HepG2 (cell line): ENCODE results near the gene GYS1. TPM values are rescaled to one million over a fixed set of nuclear protein-coding genes. Genes with fewer than 3 reads are reported as not detected.
A peak's percentile ranks its signal among the peaks of the same experiment; 100 is the strongest.

ENCODE experiments used
- AGO2 ChIP-seq: fragments of 200-400 bp; formaldehyde crosslinking; optimal IDR thresholded peaks from 2 replicates; pipeline ENCODE3; 2017; ENCODE audit warnings: mild to moderate bottlenecking, low read depth, low read length, moderate library complexity
- CHD2 ChIP-seq: IDR thresholded peaks from 2 replicates; pipeline ENCODE4 v1.6.1; 2011; ENCODE audit warnings: low read depth, low read length, improper control_type of control experiment
- DNMT3B ChIP-seq: conservative IDR thresholded peaks from 2 replicates; pipeline ENCODE4 v1.6.1; 2016; ENCODE audit warnings: missing biosample characterization, control low read depth
- HNRNPK ChIP-seq: fragments of 200-400 bp; formaldehyde crosslinking; IDR thresholded peaks from 2 replicates; pipeline ENCODE4 v1.6.1; 2018; ENCODE audit warnings: low read length, low read depth, moderate library complexity, mild to moderate bottlenecking; ENCODE audit not compliant: poor library complexity, severe bottlenecking
- MAZ ChIP-seq, 2 experiments: sonication (generic) in 1 of 2; formaldehyde crosslinking in 1 of 2; IDR thresholded peaks; 2 replicates each; pipeline versions ENCODE4 v1.5.0 to v1.6.1; 2012 to 2020; ENCODE audit warnings: low read depth in 2 of 2, mild to moderate bottlenecking in 2 of 2, borderline replicate concordance in 1 of 2, improper control_type of control experiment in 1 of 2, low read length in 1 of 2, missing genetic modification reagents in 1 of 2, moderate library complexity in 1 of 2
- MYC ChIP-seq: sonication (generic); formaldehyde crosslinking; IDR thresholded peaks from 2 replicates; pipeline ENCODE4 v1.9.0; 2021; ENCODE audit warnings: missing genetic modification reagents, borderline replicate concordance
- PTBP1 ChIP-seq: fragments of 200-400 bp; formaldehyde crosslinking; IDR thresholded peaks from 2 replicates; pipeline ENCODE4 v1.6.1; 2018; ENCODE audit warnings: low read length, low read depth; ENCODE audit not compliant: poor library complexity, severe bottlenecking
- ZFP90 ChIP-seq: sonication (generic); formaldehyde crosslinking; IDR thresholded peaks from 2 replicates; pipeline ENCODE4 v1.8.0; 2022; ENCODE audit warnings: missing genetic modification reagents, mild to moderate bottlenecking, inconsistent platforms, borderline replicate concordance
- ZGPAT ChIP-seq: IDR thresholded peaks from 2 replicates; pipeline ENCODE4 v1.6.1; 2016; ENCODE audit warnings: mild to moderate bottlenecking
- ZNF20 ChIP-seq: sonication (generic); formaldehyde crosslinking; IDR thresholded peaks from 2 replicates; pipeline ENCODE4 v1.4.0; 2020; ENCODE audit warnings: mild to moderate bottlenecking, moderate library complexity, missing genetic modification reagents
- ZNF30 ChIP-seq: sonication (generic); formaldehyde crosslinking; IDR thresholded peaks from 2 replicates; pipeline ENCODE4 v1.5.0; 2020; ENCODE audit warnings: mild to moderate bottlenecking, missing genetic modification reagents
- ZNF496 ChIP-seq: sonication (generic); formaldehyde crosslinking; IDR thresholded peaks from 2 replicates; pipeline ENCODE4 v1.8.1; 2023; ENCODE audit warnings: mild to moderate bottlenecking, moderate library complexity, missing genetic modification reagents; ENCODE audit not compliant: insufficient replicate concordance
- ZNF501 ChIP-seq: sonication (generic); formaldehyde crosslinking; IDR thresholded peaks from 2 replicates; pipeline ENCODE4 v1.5.1; 2020; ENCODE audit warnings: mild to moderate bottlenecking, moderate library complexity, missing genetic modification reagents
- ZNF563 ChIP-seq: sonication (generic); formaldehyde crosslinking; IDR thresholded peaks from 2 replicates; pipeline ENCODE4 v1.8.0; 2022; ENCODE audit warnings: mild to moderate bottlenecking, moderate library complexity, missing genetic modification reagents
- ZNF788 ChIP-seq: sonication (generic); formaldehyde crosslinking; IDR thresholded peaks from 2 replicates; pipeline ENCODE4 v1.5.0; 2020; ENCODE audit warnings: mild to moderate bottlenecking, missing genetic modification reagents, borderline replicate concordance
- ZSCAN31 ChIP-seq: sonication (generic); formaldehyde crosslinking; IDR thresholded peaks from 2 replicates; pipeline ENCODE4 v1.5.0; 2020; ENCODE audit warnings: low read depth, mild to moderate bottlenecking, missing genetic modification reagents
- ZUFSP ChIP-seq: sonication (generic); formaldehyde crosslinking; IDR thresholded peaks from 2 replicates; pipeline ENCODE4 v1.9.0; 2021; ENCODE audit warnings: missing genetic modification reagents, mild to moderate bottlenecking, borderline replicate concordance
- polyA plus RNA-seq, 8 experiments: library from polyadenylated mRNA; depleted of rRNA in 3 of 8; stranded (reverse) in 7 of 8; unstranded in 1 of 8; fragments of >200 nt; fragmentation: Illumina TruSeq in 4 of 8; extraction: Trizol in 4 of 8; gene quantifications; 2 replicates each; pipeline versions ENCODE4 v1.2.1 to v1.2.3, GENCODE V29; 2011 to 2016; ENCODE audit warnings: low read depth in 4 of 8, missing spikeins in 1 of 8, mixed read lengths in 1 of 8; ENCODE audit not compliant: insufficient read depth in 1 of 8
- total RNA-seq, 5 experiments: library from RNA; depleted of rRNA; stranded (reverse); fragments of >200 nt; fragmentation: Illumina TruSeq; extraction: Trizol; gene quantifications; 2 replicates each; pipeline ENCODE4 v1.2.3, GENCODE V29; 2016; ENCODE audit warnings: low read depth in 1 of 5
- TF ChIP-seq, protein P1 (sequence below): sonication (generic); formaldehyde crosslinking; IDR thresholded peaks from 2 replicates; pipeline ENCODE4 v1.5.0; 2020; ENCODE audit warnings: mild to moderate bottlenecking, missing genetic modification reagents, borderline replicate concordance
- TF ChIP-seq, protein P2 (sequence below): sonication (generic); formaldehyde crosslinking; IDR thresholded peaks from 2 replicates; pipeline ENCODE4 v1.4.0; 2020; ENCODE audit warnings: low read depth, missing genetic modification reagents

GYS1 gene
- total and polyA plus RNA-seq, 2 of the 13 experiments (the other 11 are each of a cell fraction or from before 2014, with no cell fraction given), result 18.4 to 42.1 TPM

- no peak for TF ChIP-seq ZUFSP
- TF ChIP-seq, protein P1, sequence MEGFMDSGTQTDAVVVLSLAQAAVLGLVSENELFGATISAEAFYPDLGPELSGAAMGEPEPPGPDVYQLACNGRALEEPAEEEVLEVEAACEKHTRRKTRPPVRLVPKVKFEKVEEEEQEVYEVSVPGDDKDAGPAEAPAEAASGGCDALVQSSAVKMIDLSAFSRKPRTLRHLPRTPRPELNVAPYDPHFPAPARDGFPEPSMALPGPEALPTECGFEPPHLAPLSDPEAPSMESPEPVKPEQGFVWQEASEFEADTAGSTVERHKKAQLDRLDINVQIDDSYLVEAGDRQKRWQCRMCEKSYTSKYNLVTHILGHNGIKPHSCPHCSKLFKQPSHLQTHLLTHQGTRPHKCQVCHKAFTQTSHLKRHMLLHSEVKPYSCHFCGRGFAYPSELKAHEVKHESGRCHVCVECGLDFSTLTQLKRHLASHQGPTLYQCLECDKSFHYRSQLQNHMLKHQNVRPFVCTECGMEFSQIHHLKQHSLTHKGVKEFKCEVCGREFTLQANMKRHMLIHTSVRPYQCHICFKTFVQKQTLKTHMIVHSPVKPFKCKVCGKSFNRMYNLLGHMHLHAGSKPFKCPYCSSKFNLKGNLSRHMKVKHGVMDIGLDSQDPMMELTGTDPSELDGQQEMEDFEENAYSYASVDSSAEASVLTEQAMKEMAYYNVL (CRISPR knock-in tag), result no peak
- no peak for TF ChIP-seq ZNF563
- no peak for TF ChIP-seq ZFP90
- 0 out of 2 replicates have a peak, but pooled peaks have one; percentile 18 for TF ChIP-seq MAZ (IDR thresholded peaks at IDR 0.05; ENCODE audit: borderline replicate concordance, low read depth, low read length)
- no peak for TF ChIP-seq MAZ (CRISPR knock-in tag; IDR thresholded peaks at IDR 0.05; ENCODE audit: low read depth)
- TF ChIP-seq ZNF20 (CRISPR knock-in tag), result no peak
- TF ChIP-seq CHD2, result peak; percentile 73; the same call in 1 of the 2 replicates
- peak; percentile 46 for TF ChIP-seq AGO2
- TF ChIP-seq ZNF501 (CRISPR knock-in tag), result peak; percentile 27; the same call in 1 of the 2 replicates
- TF ChIP-seq, protein P2, sequence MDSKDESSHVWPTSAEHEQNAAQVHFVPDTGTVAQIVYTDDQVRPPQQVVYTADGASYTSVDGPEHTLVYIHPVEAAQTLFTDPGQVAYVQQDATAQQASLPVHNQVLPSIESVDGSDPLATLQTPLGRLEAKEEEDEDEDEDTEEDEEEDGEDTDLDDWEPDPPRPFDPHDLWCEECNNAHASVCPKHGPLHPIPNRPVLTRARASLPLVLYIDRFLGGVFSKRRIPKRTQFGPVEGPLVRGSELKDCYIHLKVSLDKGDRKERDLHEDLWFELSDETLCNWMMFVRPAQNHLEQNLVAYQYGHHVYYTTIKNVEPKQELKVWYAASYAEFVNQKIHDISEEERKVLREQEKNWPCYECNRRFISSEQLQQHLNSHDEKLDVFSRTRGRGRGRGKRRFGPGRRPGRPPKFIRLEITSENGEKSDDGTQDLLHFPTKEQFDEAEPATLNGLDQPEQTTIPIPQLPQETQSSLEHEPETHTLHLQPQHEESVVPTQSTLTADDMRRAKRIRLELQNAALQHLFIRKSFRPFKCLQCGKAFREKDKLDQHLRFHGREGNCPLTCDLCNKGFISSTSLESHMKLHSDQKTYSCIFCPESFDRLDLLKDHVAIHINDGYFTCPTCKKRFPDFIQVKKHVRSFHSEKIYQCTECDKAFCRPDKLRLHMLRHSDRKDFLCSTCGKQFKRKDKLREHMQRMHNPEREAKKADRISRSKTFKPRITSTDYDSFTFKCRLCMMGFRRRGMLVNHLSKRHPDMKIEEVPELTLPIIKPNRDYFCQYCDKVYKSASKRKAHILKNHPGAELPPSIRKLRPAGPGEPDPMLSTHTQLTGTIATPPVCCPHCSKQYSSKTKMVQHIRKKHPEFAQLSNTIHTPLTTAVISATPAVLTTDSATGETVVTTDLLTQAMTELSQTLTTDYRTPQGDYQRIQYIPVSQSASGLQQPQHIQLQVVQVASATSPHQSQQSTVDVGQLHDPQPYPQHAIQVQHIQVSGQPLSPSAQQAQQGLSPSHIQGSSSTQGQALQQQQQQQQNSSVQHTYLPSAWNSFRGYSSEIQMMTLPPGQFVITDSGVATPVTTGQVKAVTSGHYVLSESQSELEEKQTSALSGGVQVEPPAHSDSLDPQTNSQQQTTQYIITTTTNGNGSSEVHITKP, result no peak
- TF ChIP-seq ZSCAN31 (CRISPR knock-in tag), result 0 out of 2 replicates have a peak, but pooled peaks have one; percentile 32
- TF ChIP-seq ZNF496 (CRISPR knock-in tag), result no peak
- no peak for TF ChIP-seq ZNF30 (CRISPR knock-in tag)
- TF ChIP-seq MYC (CRISPR knock-in tag), result 0 out of 2 replicates have a peak, but pooled peaks have one; percentile 20
- no peak for TF ChIP-seq PTBP1
- peak; percentile 39 for TF ChIP-seq HNRNPK
- no peak for TF ChIP-seq DNMT3B (CRISPR knock-in tag)
- 0 out of 2 replicates have a peak, but pooled peaks have one; percentile 24 for TF ChIP-seq ZGPAT
- TF ChIP-seq ZNF788 (CRISPR knock-in tag), result peak; percentile 49; the same call in 1 of the 2 replicates
Measured at GRCh38 chr19:49019242-49019932, 26.3 kb upstream of the GYS1 start (continued).
